Esophagus muscularis mucosa (tissue), 4 donors: ENCODE data around the gene ABHD16B. TPM values are rescaled to one million over a fixed set of nuclear protein-coding genes. Genes with fewer than 3 reads are reported as not detected.
A peak's percentile ranks its signal among the peaks of the same experiment; 100 is the strongest.

Experiments used
- DNase-seq: peaks from one replicate; pipeline ENCODE4 v3.0.0-alpha.2; 2017; ENCODE audit errors: extremely low spot score
- H3K27ac ChIP-seq, 4 donors: fragments of 200-600 bp; sonication (generic); replicated peaks in 1 of 4; 1 replicate in 3 of 4; 2 replicates in 1 of 4; pipeline ENCODE4 v1.5.1; 2016 to 2019; ENCODE audit warnings: mild to moderate bottlenecking in 1 of 4
- H3K27me3 ChIP-seq, 4 donors: fragments of 200-600 bp; sonication (generic); one replicate each; pipeline versions ENCODE4 v1.5.1 to v1.6.0; 2016 to 2019
- H3K36me3 ChIP-seq, 4 donors: fragments of 200-600 bp; sonication (generic); one replicate each; pipeline ENCODE4 v1.5.1; 2016 to 2019
- H3K4me1 ChIP-seq, 4 donors: fragments of 200-600 bp; sonication (generic); one replicate each; pipeline ENCODE4 v1.5.1; 2016 to 2019
- H3K4me3 ChIP-seq, 4 donors: fragments of 200-600 bp; sonication (generic); 1 replicate in 2 of 4; 2 replicates in 2 of 4; pipeline ENCODE4 v1.5.1; 2016 to 2019; ENCODE audit warnings: mild to moderate bottlenecking in 4 of 4, moderate library complexity in 1 of 4
- H3K9me3 ChIP-seq, 4 donors: fragments of 200-600 bp; sonication (generic); 1 replicate in 3 of 4; 2 replicates in 1 of 4; pipeline ENCODE4 v1.5.1; 2016 to 2019
- EP300 ChIP-seq: sonication (generic); formaldehyde crosslinking; IDR thresholded peaks from one replicate; pipeline ENCODE4 v1.6.1; 2017; ENCODE audit warnings: antibody characterized with exemption
- POLR2A ChIP-seq: fragments of 450-650 bp; IDR thresholded peaks from one replicate; pipeline ENCODE4 v1.6.1; 2017; ENCODE audit warnings: antibody characterized with exemption, moderate library complexity, mild to moderate bottlenecking, low read depth
- POLR2AphosphoS5 ChIP-seq, 2 donors: sonication (generic); formaldehyde crosslinking; IDR thresholded peaks; one replicate each; pipeline ENCODE4 v1.6.1; 2017; ENCODE audit warnings: antibody characterized with exemption in 2 of 2
- WGBS: methylation state at CpG from one replicate; pipeline ENCODE4 v1.1.5; 2018; 5-methylcytosine and 5-hydroxymethylcytosine counted together
- intact Hi-C: fragments of 100-400 bp; cut with DNase I; formaldehyde crosslinking; loops from one replicate; pipeline ENCODE4 v1.15.1; 2023
- total RNA-seq, 4 donors: library from RNA; depleted of rRNA; stranded (reverse); fragments of >200 nt; gene quantifications; one replicate each; pipeline versions ENCODE4 v1.1.0 to v1.2.1, GENCODE V29; 2016
- TF ChIP-seq, protein P1 (sequence below), 3 experiments: fragments of 200-600 bp in 2 of 3; fragments of 450-650 bp in 1 of 3; sonication (generic) in 2 of 3; IDR thresholded peaks; one replicate each; pipeline ENCODE4 v1.5.1; 2017 to 2019; ENCODE audit warnings: antibody characterized with exemption in 3 of 3, mild to moderate bottlenecking in 2 of 3, moderate library complexity in 1 of 3

The ABHD16B gene
- total RNA-seq, 4 donors from 2014 or later = not detected

DNA sequence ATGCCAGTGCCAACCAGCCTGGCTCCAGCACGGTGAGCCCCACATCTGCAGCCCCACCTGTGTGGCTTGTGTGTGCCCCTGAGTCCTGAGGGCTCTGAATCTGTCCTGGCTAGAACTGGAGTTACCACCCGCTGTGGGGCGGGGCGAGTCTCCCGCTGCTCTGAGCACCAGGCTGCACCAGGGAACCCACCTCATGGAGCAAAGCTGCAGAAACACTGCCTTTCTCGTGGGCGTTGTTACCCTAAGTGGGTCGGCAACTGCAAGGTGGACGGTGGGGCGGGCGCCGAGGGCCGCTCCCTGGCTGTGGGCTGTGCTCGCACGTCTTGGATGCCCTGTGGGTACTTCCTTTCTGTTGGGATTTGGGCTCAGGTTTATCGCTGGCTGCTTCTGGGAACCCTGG is 17.5 kb upstream of the ABHD16B start:
- H3K4me3 ChIP-seq = no peak overlapping the region
- 79% methylated on average over 8 of the region's 16 CpGs for WGBS
- DNase-seq = no peak
- no peaks in the 10 kb centered on the region for H3K9me3 ChIP-seq
- intact Hi-C loops = no loop called here
- no peak for TF ChIP-seq POLR2A
- TF ChIP-seq, protein P1, sequence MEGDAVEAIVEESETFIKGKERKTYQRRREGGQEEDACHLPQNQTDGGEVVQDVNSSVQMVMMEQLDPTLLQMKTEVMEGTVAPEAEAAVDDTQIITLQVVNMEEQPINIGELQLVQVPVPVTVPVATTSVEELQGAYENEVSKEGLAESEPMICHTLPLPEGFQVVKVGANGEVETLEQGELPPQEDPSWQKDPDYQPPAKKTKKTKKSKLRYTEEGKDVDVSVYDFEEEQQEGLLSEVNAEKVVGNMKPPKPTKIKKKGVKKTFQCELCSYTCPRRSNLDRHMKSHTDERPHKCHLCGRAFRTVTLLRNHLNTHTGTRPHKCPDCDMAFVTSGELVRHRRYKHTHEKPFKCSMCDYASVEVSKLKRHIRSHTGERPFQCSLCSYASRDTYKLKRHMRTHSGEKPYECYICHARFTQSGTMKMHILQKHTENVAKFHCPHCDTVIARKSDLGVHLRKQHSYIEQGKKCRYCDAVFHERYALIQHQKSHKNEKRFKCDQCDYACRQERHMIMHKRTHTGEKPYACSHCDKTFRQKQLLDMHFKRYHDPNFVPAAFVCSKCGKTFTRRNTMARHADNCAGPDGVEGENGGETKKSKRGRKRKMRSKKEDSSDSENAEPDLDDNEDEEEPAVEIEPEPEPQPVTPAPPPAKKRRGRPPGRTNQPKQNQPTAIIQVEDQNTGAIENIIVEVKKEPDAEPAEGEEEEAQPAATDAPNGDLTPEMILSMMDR (IDR thresholded peaks at IDR 0.05) = no peak
- TF ChIP-seq POLR2AphosphoS5 (IDR thresholded peaks at IDR 0.05) = no peak
- peaks cover 0 to 41% (median 0%) of the 10 kb centered on the region in 4 donors for H3K27me3 ChIP-seq
- H3K4me1 ChIP-seq = peaks cover 47 to 48% (median 48%) of the 10 kb centered on the region in 4 donors
- no peaks in the 10 kb centered on the region for H3K36me3 ChIP-seq
- no peak overlapping the region for H3K27ac ChIP-seq

DNA sequence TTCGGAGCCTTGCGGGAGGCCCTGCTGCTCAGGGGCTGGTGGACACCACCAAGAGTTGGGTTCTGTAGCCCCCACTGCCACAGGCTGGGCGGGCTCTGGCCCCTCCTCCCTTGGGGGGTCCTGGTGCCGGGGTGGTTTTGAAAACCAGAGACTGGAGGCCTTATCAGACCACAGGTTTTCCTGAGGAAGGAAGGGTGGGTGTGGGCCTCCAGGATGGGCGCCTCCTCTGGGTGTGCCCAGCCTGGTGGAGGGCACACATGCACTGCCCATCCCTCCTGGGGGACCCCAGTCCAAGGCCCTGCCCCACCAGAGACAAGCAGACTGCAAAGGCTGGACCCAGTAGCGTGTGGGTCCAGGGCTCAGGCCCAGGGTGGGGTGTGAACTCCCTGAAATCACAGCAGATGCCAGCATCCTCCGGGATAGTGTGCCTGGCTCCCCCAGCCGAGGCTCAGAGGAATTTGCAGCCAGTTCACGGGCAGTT is 16.7 kb upstream of the ABHD16B start:
- intact Hi-C loops = no loop called here
- Histone ChIP-seq H3K4me3 (no peak overlapping the region), H3K27ac (no peak overlapping the region), H3K4me1 (peaks cover 47 to 48% (median 48%) of the 10 kb centered on the region in 4 donors), H3K9me3 (no peaks in the 10 kb centered on the region), H3K36me3 (no peaks in the 10 kb centered on the region), H3K27me3 (peaks cover 0 to 44% (median 0%) of the 10 kb centered on the region in 4 donors)
- DNase-seq = no peak
- WGBS = 90% methylated on average over 4 of the region's 9 CpGs
- TF ChIP-seq, protein P1 (IDR thresholded peaks at IDR 0.05) = no peak
- TF ChIP-seq EP300 = no peak
- TF ChIP-seq POLR2AphosphoS5 (IDR thresholded peaks at IDR 0.05) = no peak
- TF ChIP-seq POLR2A = no peak

DNA sequence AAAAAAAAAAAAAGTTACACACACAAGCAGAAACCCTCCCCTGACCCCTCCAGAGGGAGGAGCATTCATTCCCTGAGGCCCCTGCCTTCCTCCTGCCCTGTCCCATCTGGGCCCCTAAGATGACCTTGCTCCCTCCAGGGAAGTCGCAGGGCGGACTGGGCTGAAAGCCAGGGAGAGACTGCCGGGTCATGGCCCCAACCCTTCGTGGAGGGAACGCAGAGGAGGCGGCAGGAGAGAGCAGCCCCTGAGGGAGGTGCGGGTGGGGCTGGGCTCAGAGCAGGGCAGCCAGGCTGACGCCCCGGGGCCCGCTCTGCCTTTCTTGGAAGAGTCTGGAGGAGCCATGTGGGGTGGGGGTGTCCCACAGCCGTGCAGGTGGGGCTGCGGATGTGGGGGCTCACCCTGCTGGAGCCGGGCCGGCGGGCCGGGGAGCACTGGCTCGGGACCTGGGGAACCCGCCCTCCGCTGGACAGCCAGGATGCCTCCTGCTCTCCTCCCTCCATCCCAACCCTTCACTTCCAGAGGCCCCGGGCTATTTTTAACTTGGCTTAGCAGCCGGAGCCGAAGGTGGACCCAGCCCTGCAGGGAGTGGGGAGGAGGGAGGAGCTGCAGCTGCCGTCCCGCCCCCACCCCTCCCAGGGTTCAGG is 15.0 kb upstream of the ABHD16B start:
- Histone ChIP-seq H3K27ac (peak overlapping the region; percentile 50 to 66 (median 59)), H3K27me3 (peaks cover 0 to 53% (median 0%) of the 10 kb centered on the region in 4 donors), H3K9me3 (no peaks in the 10 kb centered on the region), H3K4me1 (peaks cover 47 to 48% (median 48%) of the 10 kb centered on the region in 4 donors), H3K36me3 (no peaks in the 10 kb centered on the region), H3K4me3 (peak overlapping the region in 3 of 4 donors; percentile 24 to 37 (median 31))
- intact Hi-C loops = no loop called here
- DNase-seq = no peak
- WGBS = 3% methylated on average over 18 of the region's 24 CpGs
- TF ChIP-seq EP300 (no peak), POLR2A (no peak), POLR2AphosphoS5 (IDR thresholded peaks at IDR 0.05) (peak; percentile 12 to 13)
- TF ChIP-seq, protein P1 (IDR thresholded peaks at IDR 0.05) = no peak

DNA sequence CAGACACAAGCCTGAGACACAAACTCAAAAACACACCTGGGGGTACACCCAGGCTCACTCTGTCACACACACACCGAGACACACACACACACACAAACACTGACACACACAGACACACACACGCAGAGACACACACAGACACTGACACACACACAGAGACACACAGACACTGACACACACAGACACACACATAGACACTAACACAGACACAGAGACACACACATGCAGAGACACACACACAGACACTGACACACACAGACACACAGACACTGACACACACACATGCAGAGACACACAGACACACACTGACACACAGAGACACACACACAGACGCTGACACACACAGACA is 14.4 kb upstream of the ABHD16B start:
- Histone ChIP-seq H3K36me3 (no peaks in the 10 kb centered on the region), H3K9me3 (no peaks in the 10 kb centered on the region), H3K4me1 (peaks cover 47 to 48% (median 48%) of the 10 kb centered on the region in 4 donors), H3K4me3 (no peak overlapping the region), H3K27ac (peak overlapping the region in 3 of 4 donors; percentile 54 to 67 (median 64)), H3K27me3 (peaks cover 0 to 56% (median 0%) of the 10 kb centered on the region in 4 donors)
- no peak for DNase-seq
- no peak for TF ChIP-seq POLR2AphosphoS5 (IDR thresholded peaks at IDR 0.05)
- TF ChIP-seq, protein P1 (IDR thresholded peaks at IDR 0.05) = no peak
- no peak for TF ChIP-seq EP300
- TF ChIP-seq POLR2A = no peak
- intact Hi-C loops = no loop called here
- WGBS = 48% methylated on average over 3 of the region's 3 CpGs
